HG03521 (cell line): ENCODE measurements around the gene MEI1.
"Not testable (repeated sequence)": the region's sequence is repeated elsewhere in the genome, so short reads cannot be mapped to it uniquely, and the experiment has no call there.

ENCODE experiments used
- ATAC-seq: cut with Tn5 transposase; IDR thresholded peaks from one replicate; pipeline ENCODE4 v1.9.1; 2021; ENCODE audit warnings: mild to moderate bottlenecking, moderate library complexity; ENCODE audit not compliant: unreplicated experiment

The MEI1 gene

GRCh38 chr22:41819257-41819656, 120.0 kb downstream of the MEI1 start:
- no peak for ATAC-seq

GRCh38 chr22:41820447-41820846, 121.1 kb downstream of the MEI1 start:
- no peak for ATAC-seq

- ATAC-seq: no peak
Observed at GRCh38 chr22:41821471-41822316, 122.4 kb downstream of the MEI1 start.

GRCh38 chr22:41822317-41823057, 123.2 kb downstream of the MEI1 start:
- ATAC-seq: no peak

GRCh38 chr22:41823797-41824196, 124.5 kb downstream of the MEI1 start:
- no peak for ATAC-seq

GRCh38 chr22:41825376-41825775, 126.1 kb downstream of the MEI1 start:
- ATAC-seq: no peak

GRCh38 chr22:41826021-41826420, 126.7 kb downstream of the MEI1 start:
- no peak for ATAC-seq

GRCh38 chr22:41826430-41827383, 127.4 kb downstream of the MEI1 start:
- no peak for ATAC-seq

GRCh38 chr22:41827671-41828070, 128.4 kb downstream of the MEI1 start:
- no peak for ATAC-seq

- ATAC-seq: no peak
Observed at GRCh38 chr22:41828516-41828915, 129.2 kb downstream of the MEI1 start.

GRCh38 chr22:41830174-41830573, 130.9 kb downstream of the MEI1 start:
- ATAC-seq: no peak

GRCh38 chr22:41831383-41831782, 132.1 kb downstream of the MEI1 start:
- ATAC-seq: no peak

- ATAC-seq: no peak
Observed at GRCh38 chr22:41831828-41832552, 132.7 kb downstream of the MEI1 start.

- peak; percentile 81 for ATAC-seq
Observed at GRCh38 chr22:41832553-41833368, 133.5 kb downstream of the MEI1 start, which contains the start of gene SREBF2. Gene SREBF2, plus strand, starts transcription at chr22:41833105. Its CDS starts 166 bp downstream, at chr22:41833271.

- ATAC-seq: peak; percentile 11
Observed at GRCh38 chr22:41833369-41834004, 134.2 kb downstream of the MEI1 start.

- ATAC-seq: no peak
Observed at GRCh38 chr22:41834005-41834944, 135.0 kb downstream of the MEI1 start.

GRCh38 chr22:41835462-41835861, 136.2 kb downstream of the MEI1 start:
- ATAC-seq: not testable (repeated sequence)

- ATAC-seq: no peak
Observed at GRCh38 chr22:41836551-41836950, 137.2 kb downstream of the MEI1 start.
